CD4-positive, alpha-beta T cell treated with Interleukin-17A for 1 hour (primary cell): ENCODE measurements around the gene FSTL5.
"Not testable (repeated sequence)": the region's sequence is repeated elsewhere in the genome, so short reads cannot be mapped to it uniquely, and the experiment has no call there.

Experiments used
- DNase-seq: peaks from one replicate; pipeline ENCODE4 v3.0.0-alpha.2; 2020

FSTL5 gene

DNA sequence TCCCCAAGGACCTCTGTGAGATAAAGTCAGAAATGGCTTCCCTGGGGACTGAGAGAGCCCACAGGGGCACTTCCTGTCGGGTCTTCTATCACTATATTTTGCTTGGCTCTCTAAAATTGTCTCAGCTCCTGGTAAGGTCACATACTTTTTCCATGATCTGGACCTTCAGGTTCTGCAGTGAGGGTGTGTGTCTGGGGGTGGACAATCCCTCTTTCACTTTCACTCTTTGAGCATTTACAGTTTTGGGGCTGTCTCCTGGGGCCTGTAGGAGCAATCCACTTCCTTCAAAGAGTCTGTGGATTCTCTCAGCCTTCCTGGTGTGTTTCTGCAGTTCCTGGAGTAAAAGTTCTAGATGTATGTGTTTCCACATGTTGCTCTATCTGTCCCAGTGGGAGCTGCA, 335.7 kb downstream of the FSTL5 start:
- no peak for DNase-seq

DNA sequence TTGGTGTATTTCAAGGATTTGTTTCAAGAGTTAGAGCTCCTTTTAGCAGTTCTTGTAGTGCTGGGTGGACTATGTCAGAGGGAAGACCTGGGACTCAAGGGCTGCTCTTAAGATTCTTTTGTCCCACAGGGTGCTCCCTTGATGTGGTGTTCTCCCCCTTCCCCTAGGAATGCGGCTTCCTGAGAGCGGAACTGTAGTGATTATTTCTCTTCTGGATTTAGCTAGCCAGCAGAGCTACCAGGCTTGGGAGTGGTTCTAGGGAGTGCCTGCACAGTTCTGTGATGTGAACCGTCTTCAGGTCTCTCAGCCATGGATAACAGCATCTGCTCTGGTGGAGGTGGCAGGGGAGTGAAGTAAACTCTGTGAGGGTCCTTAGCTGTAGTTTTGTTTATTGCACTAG, 336.8 kb downstream of the FSTL5 start:
- no peak for DNase-seq

DNA sequence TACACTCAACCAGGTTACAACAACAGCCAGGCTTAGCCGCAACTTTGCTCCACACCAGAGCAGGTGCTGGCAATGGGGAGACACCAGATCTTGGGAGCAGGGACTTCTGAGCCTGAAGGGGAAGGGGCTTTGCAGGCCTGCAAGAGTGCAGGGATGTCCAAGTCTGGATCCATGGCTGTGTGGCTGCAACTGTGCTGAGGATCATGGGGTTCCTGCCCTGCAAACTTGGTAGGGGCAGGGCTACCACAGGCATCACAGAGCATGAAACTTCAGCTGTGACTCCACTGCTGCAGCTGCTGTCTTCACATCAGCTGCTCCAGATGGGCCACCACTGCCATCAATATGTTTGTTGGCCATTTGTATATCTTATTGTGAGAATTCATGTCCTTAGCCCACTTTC, 340.4 kb downstream of the FSTL5 start:
- DNase-seq, result no peak

DNA sequence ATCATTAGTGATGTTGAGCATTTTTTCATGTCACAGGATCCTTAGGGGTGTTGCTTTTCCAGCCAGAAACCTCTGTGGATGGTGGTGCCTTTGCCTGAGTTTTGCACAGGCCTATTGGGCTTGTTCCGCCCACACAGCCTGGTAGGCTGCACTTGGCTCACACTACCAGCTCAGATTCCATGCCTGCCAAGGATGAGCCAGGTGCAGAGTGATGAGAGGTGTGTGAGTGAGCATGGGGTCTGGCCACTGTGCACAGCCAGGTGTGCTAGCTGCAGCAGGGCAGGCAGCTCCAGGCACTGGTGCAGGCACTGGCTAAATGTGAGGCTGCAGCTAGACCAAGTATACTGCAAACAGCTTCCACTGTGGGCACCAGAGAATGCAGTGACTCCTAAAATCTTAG, 341.6 kb downstream of the FSTL5 start:
- no peak for DNase-seq

- DNase-seq, result no peak
Observed at GRCh38 chr4:161817914-161818313, 345.9 kb downstream of the FSTL5 start.

DNA sequence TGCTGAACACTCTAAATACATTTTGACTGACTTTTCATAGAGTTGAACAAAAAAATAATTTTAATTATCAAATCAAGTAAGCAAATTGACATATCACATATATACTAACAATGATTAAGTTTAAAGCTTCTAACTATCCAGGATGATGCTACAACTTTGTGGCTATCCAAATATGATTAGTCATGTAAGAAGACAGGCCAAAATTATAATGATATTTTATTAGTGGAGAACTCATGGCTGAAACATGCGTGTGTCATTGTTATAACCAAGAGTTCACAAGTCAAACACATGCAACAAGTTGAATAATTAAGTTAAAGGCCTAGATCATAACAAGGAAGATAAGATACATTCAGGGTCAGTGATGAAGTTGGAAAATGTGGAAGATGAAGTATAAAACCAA, 346.8 kb downstream of the FSTL5 start:
- DNase-seq, result no peak

DNA sequence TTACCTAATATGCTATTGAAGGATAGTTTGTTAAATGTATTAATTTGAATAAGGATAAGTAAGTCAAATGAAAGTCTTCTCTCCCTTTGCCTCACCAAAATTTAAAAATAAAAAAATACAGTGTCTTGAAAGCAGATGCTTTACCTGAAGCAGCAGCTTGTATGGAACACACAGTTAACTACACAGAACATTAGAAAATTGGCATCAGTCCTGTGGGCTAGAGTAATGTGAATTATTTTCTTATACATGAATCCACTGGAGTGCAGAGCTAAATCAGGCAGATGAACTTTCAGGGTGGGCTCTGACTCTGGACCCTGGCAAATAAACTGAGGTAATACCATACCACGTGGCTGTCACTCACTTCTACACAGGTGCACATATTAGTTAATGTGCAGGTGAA, 348.0 kb downstream of the FSTL5 start:
- DNase-seq, result no peak

DNA sequence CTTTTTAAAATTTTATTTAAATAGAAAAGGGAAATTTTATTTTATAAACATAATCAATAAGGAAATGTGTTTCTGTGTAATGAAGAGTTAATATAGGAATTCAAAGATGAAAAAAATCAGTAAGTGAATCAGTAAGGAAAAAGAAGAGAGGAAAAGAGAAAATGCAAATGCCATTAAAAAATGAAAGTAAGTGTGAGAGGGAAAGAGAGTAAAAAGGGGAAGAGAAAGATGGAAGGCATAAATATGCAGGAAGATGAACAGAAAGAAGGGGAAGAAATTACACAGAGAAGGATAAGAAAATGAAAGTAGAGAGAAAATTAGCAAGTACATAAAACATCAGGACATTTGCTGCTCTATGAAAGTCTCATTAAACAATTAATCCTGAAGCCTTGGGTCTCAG, 349.9 kb downstream of the FSTL5 start:
- no peak for DNase-seq

DNA sequence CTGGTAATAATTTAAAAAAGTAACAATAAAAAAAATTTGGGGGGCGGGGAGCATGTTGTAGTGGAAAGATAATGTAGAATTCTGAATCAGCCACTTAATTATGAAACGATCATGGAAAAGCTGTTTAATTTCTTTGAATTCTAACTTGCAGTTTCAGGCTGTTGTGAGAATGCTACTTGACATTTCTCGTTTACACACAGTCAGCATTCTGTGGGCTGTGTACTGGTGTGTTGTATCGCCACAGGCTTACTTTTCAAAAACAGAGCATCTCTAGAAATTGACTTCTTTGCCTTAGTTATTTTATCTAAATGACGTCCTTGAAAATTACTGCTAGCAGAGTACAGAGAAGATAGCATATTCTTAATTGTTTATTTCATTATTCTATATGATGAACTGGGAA, 350.4 kb downstream of the FSTL5 start:
- DNase-seq, result no peak

GRCh38 chr4:161803171-161803570, 360.6 kb downstream of the FSTL5 start:
- no peak for DNase-seq

DNA sequence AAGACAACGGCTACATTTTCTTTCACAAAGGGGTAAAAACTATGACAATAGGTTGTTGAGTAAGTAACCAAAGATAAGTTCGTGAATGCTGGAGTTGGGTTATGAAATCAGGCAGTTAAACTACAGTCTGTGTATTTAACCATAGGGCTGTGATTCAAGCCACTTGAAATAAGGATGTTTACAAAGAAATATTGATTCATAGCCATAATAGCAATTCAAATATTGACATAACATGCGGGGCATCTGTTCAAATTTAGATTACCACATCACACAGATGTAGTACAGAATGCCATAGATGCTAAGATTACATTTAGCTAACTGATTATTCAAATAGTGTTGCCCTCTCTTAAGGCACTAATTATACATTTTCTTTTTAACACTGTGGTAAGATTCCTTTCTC, 364.1 kb downstream of the FSTL5 start:
- DNase-seq, result no peak

DNA sequence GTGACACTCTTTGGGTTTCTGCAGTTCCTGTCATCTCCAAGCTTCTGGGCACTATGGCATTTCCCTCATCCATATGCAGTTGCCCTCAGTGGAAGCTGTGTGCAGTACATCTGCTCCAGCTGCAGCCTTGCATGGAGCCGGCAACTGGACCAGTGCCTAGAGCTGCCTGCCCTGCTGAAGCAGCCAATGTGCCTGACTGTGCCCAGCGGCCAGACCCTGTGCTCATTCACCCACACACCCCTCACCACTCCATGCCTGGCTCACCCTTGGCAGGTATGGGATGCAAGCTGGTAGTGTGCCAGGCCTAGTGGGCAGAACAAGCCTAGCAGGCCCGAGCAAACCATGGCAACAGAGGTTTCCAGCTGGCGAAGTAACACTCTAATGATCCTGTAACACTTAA, 370.8 kb downstream of the FSTL5 start:
- no peak for DNase-seq

DNA sequence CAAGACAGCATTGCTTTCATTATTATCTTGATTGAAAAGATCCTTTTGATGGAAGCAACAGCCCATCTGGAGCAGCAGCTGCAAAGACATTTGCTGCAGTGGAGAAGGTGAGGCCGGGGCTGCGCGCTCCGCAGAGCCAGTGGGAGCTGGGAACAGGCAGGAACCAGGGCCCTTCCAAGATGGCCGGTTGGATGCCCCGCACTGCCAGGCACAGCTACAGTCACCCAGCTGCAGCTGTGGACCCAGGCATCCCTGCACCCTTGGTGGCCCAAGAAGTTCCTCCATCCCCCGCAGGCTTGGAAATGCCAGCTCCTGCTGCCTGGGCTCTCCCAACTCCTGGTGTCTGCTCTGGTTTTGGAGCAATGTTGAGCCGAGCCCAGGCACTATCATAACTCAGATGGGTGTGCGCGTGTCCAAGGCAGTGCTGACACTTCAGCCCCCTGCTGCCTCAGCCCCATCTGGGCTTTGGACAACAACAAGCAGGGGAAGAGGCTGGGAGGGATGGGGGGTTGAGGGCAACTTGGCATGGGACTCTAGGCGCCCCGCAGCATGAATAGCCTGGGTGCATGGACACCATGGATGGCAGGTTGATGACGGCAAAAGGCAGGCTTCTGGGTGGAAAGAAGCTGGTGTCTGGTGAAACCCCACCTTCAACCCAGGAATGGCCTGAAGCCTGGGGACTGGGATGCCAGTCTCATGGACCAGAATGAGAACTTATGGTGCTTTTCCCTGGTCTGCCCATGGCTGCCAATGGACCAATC, 371.8 kb downstream of the FSTL5 start:
- no peak for DNase-seq

- DNase-seq, result no peak
Observed at GRCh38 chr4:161767116-161767515, 396.7 kb downstream of the FSTL5 start.

GRCh38 chr4:161762796-161763195, 401.0 kb downstream of the FSTL5 start:
- no peak for DNase-seq

DNA sequence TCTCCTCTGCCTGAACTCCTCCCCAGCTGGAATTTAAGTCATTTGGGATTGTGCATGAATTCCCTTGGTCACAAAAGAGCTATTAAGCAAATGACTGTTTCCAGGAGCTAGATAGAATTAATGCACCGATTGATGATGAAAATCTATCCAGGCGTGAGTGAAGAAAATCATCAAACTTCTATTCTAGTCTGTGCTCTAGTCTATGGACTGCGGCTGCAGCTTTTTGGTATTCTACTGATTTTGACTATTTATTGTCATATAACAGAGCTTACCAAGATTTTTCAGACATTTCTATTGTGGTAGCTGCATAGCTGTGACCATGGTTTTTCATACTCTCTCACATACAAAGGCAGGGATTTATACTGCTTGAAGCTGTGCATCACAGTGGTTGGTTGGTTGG, 403.8 kb downstream of the FSTL5 start:
- DNase-seq, result no peak

GRCh38 chr4:161758412-161758811, 405.4 kb downstream of the FSTL5 start:
- DNase-seq, result not testable (repeated sequence)

GRCh38 chr4:161728929-161729328, 434.9 kb downstream of the FSTL5 start:
- DNase-seq, result no peak

DNA sequence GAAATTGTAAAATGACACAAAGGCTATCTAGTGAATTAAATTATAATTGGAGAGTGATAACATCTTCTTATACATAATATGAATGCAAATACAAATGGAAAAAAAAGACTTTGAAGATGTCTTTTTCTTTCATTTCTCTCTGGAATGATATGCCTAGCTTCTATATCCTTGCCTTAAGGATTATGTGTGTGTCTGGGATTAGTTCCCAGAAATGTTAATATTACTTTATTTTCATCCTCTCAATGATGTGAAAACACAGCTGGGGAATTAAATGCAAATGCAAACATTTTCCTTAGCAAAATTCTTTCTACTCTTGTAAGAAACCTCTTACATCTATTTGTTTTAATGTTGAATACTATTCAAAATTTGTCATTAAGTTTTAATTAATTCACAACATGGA, 441.9 kb downstream of the FSTL5 start:
- DNase-seq, result no peak

DNA sequence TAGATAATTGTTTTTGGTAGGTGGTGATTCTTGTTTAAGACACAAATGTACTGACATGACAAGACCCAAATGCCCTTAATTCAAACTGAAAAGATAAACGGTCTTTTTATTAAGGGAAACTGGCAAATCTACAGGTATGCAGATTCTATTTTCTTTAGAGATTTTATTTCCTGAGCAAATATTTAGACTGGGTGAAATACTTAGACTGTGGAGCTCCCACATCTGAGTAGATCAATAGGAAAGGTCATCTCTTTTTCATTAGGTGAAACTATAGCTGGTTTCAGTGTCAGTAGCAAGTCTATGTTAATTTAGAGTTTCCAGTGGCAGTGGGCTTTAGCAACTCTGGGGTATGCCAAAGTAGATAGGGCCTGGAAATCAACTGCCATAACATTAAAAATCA, 446.7 kb downstream of the FSTL5 start:
- no peak for DNase-seq

DNA sequence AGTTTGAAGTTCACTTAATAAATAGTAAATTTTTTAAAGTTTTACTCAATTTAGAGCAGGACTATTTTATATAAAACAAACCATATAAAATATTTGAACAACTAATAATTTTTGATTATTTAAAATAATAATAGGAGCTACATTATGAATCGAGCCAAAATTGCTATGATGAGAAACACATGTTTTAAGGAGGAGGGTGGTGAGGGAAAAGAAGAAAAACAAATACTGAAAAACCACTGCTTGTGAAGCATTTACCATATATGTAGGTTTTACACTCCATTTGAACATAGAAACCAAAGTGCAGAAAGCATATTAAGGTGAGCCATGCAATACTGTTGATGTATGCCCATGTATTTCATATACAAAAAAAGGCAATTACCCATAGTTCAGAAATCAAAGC, 448.9 kb downstream of the FSTL5 start:
- DNase-seq, result no peak

- DNase-seq, result no peak
Observed at GRCh38 chr4:161714022-161714751, 449.6 kb downstream of the FSTL5 start.

DNA sequence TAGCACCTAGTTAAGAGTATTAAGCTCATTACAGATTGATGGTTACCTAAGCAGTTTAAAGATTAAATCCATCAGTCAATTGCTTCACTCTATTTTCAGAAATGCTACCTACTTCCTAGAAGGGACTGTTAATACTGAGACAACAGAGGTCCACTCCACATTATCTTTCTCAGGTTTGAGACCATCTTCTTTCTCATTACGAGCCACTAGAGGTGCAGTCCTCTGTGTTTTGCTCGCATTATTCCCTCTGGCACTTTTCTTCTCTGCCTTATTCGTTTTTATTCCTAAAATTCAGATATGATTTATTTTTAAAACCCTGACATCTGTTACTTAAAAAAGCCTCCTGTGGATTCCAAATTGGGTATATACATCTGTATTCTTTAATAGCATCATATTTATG, 459.1 kb downstream of the FSTL5 start:
- DNase-seq, result no peak

DNA sequence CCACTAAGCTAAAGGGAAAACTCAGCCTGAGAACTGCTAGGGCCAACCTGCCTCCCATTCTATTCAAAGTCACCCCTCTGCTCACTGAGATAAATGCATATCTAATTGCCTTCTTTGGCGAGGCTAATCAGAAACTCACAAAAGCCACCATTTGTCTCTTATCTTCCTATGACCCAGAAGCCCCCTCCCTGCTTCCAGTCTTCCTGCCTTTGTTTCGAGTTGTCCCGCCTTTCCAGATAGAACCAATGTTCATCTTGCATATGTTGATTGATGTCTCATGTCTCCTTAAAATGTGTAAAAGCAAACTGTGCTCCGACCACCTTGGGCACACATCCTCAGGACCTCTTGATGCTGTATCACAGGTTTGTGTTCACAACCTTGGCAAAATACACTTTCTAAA, 459.8 kb downstream of the FSTL5 start:
- DNase-seq, result no peak

DNA sequence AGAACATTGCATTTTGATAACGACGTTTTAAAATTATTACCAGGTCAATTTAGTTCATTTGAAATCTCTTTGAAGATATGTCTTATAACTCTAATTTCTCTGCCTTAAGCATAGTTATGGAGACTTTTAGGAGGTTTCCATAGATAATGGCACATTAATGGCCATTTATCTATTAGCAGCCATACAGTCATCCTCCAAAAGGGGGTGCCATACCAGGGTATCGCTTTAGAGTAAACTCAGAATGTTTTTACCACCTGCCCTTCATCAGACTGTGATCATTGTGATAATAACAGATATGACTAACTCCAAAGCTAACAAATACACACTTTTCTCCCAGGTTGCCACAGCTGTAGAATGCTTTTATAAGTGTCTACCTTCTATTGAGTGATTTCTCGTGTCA, 461.5 kb downstream of the FSTL5 start:
- DNase-seq, result no peak
